ENCODE results near the gene MOB3B.

MOB3B gene

GRCh38 chr9:27402626-27403025 lies 127.0 kb downstream of the MOB3B start:
- TF ChIP-seq CTCF (conservative IDR thresholded peaks at IDR 0.05; ENCODE audit: low read length): no peak
- H3K4me3 ChIP-seq (ENCODE audit: low read length): no peak overlapping the region
- no peak for DNase-seq (ENCODE audit: low read depth)

GRCh38 chr9:27400334-27400880 lies 129.2 kb downstream of the MOB3B start:
- no peak for DNase-seq (ENCODE audit: low read depth)
- H3K4me3 ChIP-seq (ENCODE audit: low read length): no peak overlapping the region
- TF ChIP-seq CTCF (conservative IDR thresholded peaks at IDR 0.05; ENCODE audit: low read length): no peak

GRCh38 chr9:27398982-27399653 lies 130.5 kb downstream of the MOB3B start:
- DNase-seq (ENCODE audit: low read depth): no peak
- no peak for TF ChIP-seq CTCF (conservative IDR thresholded peaks at IDR 0.05; ENCODE audit: low read length)
- H3K4me3 ChIP-seq (ENCODE audit: low read length): no peak overlapping the region

GRCh38 chr9:27396495-27396894 lies 133.1 kb downstream of the MOB3B start:
- DNase-seq (ENCODE audit: low read depth): no peak
- H3K4me3 ChIP-seq (ENCODE audit: low read length): no peak overlapping the region
- no peak for TF ChIP-seq CTCF (conservative IDR thresholded peaks at IDR 0.05; ENCODE audit: low read length)

GRCh38 chr9:27395484-27395921 lies 134.1 kb downstream of the MOB3B start:
- no peak overlapping the region for H3K4me3 ChIP-seq (ENCODE audit: low read length)
- peak; percentile 29 for DNase-seq (ENCODE audit: low read depth)
- no peak for TF ChIP-seq CTCF (conservative IDR thresholded peaks at IDR 0.05; ENCODE audit: low read length)

- DNase-seq (ENCODE audit: low read depth): no peak
- no peak for TF ChIP-seq CTCF (conservative IDR thresholded peaks at IDR 0.05; ENCODE audit: low read length)
- no peak overlapping the region for H3K4me3 ChIP-seq (ENCODE audit: low read length)
These were observed 134.8 kb downstream of the MOB3B start for GRCh38 chr9:27394826-27395201.

- peak; percentile 13 for DNase-seq (ENCODE audit: low read depth)
- no peak overlapping the region for H3K4me3 ChIP-seq (ENCODE audit: low read length)
- no peak for TF ChIP-seq CTCF (conservative IDR thresholded peaks at IDR 0.05; ENCODE audit: low read length)
These were observed 135.3 kb downstream of the MOB3B start for GRCh38 chr9:27394154-27394825.

All from AG10803 (cell line).